Parathyroid adenoma (tissue), 2 donors: ENCODE data around the gene DNAI1.

Experiments
- H2AFZ ChIP-seq: fragments of 300-600 bp; sonication (generic); one replicate; pipeline ENCODE4 v1.7.0; 2017; ENCODE audit warnings: antibody characterized with exemption, mild to moderate bottlenecking
- H3K27ac ChIP-seq: fragments of 300-600 bp; sonication (generic); one replicate; pipeline ENCODE4 v1.7.0; 2017
- H3K27me3 ChIP-seq: fragments of 300-600 bp; sonication (generic); one replicate; pipeline ENCODE4 v1.7.0; 2017; ENCODE audit warnings: low read length; ENCODE audit not compliant: control insufficient read depth, insufficient read depth
- H3K36me3 ChIP-seq: fragments of 300-600 bp; sonication (generic); one replicate; pipeline ENCODE4 v1.7.0; 2017; ENCODE audit warnings: low read length; ENCODE audit not compliant: control insufficient read depth, insufficient read depth
- H3K4me1 ChIP-seq: fragments of 300-600 bp; sonication (generic); one replicate; pipeline ENCODE4 v1.7.0; 2017; ENCODE audit warnings: control low read depth
- H3K4me2 ChIP-seq: fragments of 300-600 bp; sonication (generic); one replicate; pipeline ENCODE4 v1.7.0; 2017; ENCODE audit warnings: low read length
- H3K4me3 ChIP-seq: fragments of 300-600 bp; sonication (generic); one replicate; pipeline ENCODE4 v1.7.0; 2017; ENCODE audit warnings: low read depth, low read length
- H3K79me2 ChIP-seq: fragments of 300-600 bp; sonication (generic); one replicate; pipeline ENCODE4 v1.7.0; 2017; ENCODE audit warnings: control low read depth
- H3K9ac ChIP-seq: fragments of 300-600 bp; sonication (generic); one replicate; pipeline ENCODE4 v1.7.0; 2017; ENCODE audit warnings: mild to moderate bottlenecking
- H3K9me3 ChIP-seq: fragments of 300-600 bp; sonication (generic); one replicate; pipeline ENCODE4 v1.7.0; 2017; ENCODE audit warnings: low read length; ENCODE audit not compliant: control insufficient read depth
- TF ChIP-seq, protein P1 (sequence below): fragments of 300-600 bp; sonication (generic); IDR thresholded peaks from one replicate; pipeline ENCODE4 v1.7.0; 2017; ENCODE audit warnings: antibody characterized with exemption, mild to moderate bottlenecking
- donor health status: primary hyperparathyroidism.

DNAI1 gene

DNA sequence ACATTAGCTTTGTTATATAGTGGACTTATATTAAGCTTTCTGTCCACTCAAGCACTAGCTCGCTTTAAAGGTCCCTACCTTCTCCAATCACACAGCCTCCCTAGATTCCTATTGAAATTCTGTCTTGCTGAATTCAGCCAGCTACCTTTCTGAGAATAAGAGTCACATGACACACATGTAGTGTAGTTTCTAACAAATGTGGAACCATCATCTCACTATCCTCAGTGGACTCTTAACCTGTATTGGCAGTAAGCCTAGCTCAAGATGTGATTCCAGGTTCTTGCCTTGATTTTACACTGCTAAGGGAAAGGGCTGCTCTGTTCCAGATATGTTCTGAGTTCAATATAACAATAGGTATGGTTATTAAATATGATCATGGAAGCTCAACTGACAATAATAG lies 11.7 kb upstream of the DNAI1 start:
- Histone ChIP-seq H3K4me2 (no peak overlapping the region), H3K4me1 (peaks cover 6% of the 10 kb centered on the region), H3K27ac (no peak overlapping the region), H3K9me3 (no peaks in the 10 kb centered on the region), H3K36me3 (no peaks in the 10 kb centered on the region), H3K27me3 (no peaks in the 10 kb centered on the region), H3K79me2 (peaks cover 20% of the 10 kb centered on the region), H3K9ac (no peak overlapping the region), H3K4me3 (no peak overlapping the region), H2AFZ (no peak overlapping the region)
- TF ChIP-seq, protein P1, sequence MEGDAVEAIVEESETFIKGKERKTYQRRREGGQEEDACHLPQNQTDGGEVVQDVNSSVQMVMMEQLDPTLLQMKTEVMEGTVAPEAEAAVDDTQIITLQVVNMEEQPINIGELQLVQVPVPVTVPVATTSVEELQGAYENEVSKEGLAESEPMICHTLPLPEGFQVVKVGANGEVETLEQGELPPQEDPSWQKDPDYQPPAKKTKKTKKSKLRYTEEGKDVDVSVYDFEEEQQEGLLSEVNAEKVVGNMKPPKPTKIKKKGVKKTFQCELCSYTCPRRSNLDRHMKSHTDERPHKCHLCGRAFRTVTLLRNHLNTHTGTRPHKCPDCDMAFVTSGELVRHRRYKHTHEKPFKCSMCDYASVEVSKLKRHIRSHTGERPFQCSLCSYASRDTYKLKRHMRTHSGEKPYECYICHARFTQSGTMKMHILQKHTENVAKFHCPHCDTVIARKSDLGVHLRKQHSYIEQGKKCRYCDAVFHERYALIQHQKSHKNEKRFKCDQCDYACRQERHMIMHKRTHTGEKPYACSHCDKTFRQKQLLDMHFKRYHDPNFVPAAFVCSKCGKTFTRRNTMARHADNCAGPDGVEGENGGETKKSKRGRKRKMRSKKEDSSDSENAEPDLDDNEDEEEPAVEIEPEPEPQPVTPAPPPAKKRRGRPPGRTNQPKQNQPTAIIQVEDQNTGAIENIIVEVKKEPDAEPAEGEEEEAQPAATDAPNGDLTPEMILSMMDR, result no peak

DNA sequence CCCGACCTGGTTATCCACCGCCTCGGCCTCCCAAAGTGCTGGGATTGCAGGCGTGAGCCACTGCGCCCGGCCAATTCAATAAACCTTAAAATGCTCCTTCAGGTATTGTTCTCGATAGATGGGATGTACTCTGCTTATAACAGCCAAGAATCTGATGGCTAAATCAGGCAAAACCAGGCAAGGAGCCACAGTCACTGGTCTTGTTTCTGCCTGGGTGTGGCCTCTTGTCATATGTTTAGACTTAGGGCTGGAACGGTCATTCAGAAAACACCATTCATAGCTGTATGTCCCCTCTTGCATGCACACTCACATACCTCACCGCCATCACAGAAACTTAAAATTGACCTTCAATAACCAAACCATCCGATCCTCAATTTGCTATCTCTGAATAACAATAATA lies 8.0 kb upstream of the DNAI1 start:
- no peaks in the 10 kb centered on the region for H3K9me3 ChIP-seq
- H3K4me1 ChIP-seq, result peaks cover 6% of the 10 kb centered on the region
- no peak overlapping the region for H3K27ac ChIP-seq
- H3K79me2 ChIP-seq, result peaks cover 32% of the 10 kb centered on the region
- no peak overlapping the region for H3K4me2 ChIP-seq
- H3K9ac ChIP-seq, result no peak overlapping the region
- H2AFZ ChIP-seq, result no peak overlapping the region
- H3K27me3 ChIP-seq, result no peaks in the 10 kb centered on the region
- no peak overlapping the region for H3K4me3 ChIP-seq
- TF ChIP-seq, protein P1, result no peak
- no peaks in the 10 kb centered on the region for H3K36me3 ChIP-seq

DNA sequence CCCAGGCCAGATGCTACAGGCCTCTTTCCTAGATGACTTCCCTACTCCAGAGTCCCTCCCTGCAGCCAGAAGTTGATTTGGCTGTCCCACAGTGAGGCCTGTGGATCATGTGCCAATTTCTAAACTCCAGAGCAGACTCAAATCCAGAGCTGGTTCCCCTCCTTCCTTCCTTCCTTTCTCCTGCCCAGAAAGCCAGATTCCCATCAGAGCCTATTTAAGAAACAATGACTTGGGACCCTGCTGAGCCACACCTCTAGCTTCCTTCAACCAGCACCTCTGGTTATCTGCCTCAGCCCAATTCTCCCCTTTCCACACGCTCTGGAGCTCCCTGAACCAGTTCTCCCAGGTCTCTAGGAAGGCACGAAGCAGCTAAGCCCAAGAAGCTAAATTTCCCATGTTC lies 7.5 kb upstream of the DNAI1 start:
- Histone ChIP-seq H3K9ac (no peak overlapping the region), H2AFZ (no peak overlapping the region), H3K4me3 (no peak overlapping the region), H3K9me3 (no peaks in the 10 kb centered on the region), H3K27me3 (no peaks in the 10 kb centered on the region), H3K4me2 (no peak overlapping the region), H3K79me2 (peaks cover 32% of the 10 kb centered on the region), H3K36me3 (no peaks in the 10 kb centered on the region), H3K4me1 (peaks cover 6% of the 10 kb centered on the region), H3K27ac (peak overlapping the region; percentile 44)
- TF ChIP-seq, protein P1, result no peak

DNA sequence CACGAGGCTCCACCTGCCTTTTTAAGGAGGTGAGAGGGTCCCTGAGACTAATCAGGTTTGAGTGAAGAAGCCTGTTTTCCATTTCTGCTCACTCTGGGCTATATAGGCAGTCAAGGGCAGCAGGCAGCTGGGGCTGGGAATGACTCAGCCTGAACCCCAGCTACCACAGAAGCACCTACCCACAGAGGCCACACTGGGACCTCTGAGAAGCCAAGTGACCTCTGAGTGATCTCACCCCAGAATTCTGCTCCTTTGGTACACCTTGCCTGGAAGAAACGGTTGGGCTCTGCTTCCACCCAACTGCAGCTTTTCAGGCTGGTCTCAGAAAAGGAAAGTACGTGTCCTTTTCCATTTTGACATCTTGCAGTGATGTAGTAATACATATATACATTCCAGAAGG lies 7.1 kb upstream of the DNAI1 start:
- H3K27me3 ChIP-seq, result no peaks in the 10 kb centered on the region
- no peak overlapping the region for H3K9ac ChIP-seq
- no peaks in the 10 kb centered on the region for H3K36me3 ChIP-seq
- H3K27ac ChIP-seq, result peak overlapping the region; percentile 44
- H3K79me2 ChIP-seq, result peaks cover 32% of the 10 kb centered on the region
- no peak overlapping the region for H2AFZ ChIP-seq
- no peaks in the 10 kb centered on the region for H3K9me3 ChIP-seq
- TF ChIP-seq, protein P1, result no peak
- H3K4me3 ChIP-seq, result no peak overlapping the region
- H3K4me1 ChIP-seq, result peaks cover 5% of the 10 kb centered on the region
- no peak overlapping the region for H3K4me2 ChIP-seq

DNA sequence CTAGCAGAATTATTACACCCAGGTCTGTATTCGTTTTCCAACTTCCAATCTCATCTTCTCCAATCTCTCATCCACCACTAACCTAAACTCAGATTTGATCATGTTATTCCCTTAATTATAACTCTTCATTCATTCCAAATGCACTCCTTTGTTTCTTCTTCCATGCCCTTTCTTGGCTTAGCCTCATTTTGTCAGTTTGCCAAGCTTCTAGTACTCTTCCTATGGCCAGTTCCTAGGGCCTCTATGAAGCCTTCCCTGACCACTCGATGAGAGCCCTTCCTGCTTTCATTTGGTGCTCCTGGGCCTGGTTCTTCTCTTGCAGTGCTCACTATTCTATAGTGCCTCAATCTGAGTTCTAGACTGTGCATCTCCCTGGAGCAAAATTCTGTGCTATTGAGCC lies 6.0 kb upstream of the DNAI1 start:
- H3K4me1 ChIP-seq, result peaks cover 2% of the 10 kb centered on the region
- TF ChIP-seq, protein P1, result no peak
- H3K79me2 ChIP-seq, result peaks cover 30% of the 10 kb centered on the region
- H2AFZ ChIP-seq, result no peak overlapping the region
- no peaks in the 10 kb centered on the region for H3K27me3 ChIP-seq
- H3K9me3 ChIP-seq, result no peaks in the 10 kb centered on the region
- H3K27ac ChIP-seq, result no peak overlapping the region
- no peak overlapping the region for H3K4me3 ChIP-seq
- no peaks in the 10 kb centered on the region for H3K36me3 ChIP-seq
- H3K4me2 ChIP-seq, result no peak overlapping the region
- no peak overlapping the region for H3K9ac ChIP-seq
